Measurements from ENCODE around the gene CXCL14. TPM values are rescaled to one million over a fixed set of nuclear protein-coding genes. Genes with fewer than 3 reads are reported as not detected.

Gene CXCL14
- total RNA-seq, 1 experiment from 2014 or later: not detected

- Histone ChIP-seq H3K27ac (ENCODE audit: low read length) (no peak overlapping the region), H3K9me3 (ENCODE audit: low read length) (no peaks in the 10 kb centered on the region), H4K20me1 (ENCODE audit: low read length) (no peaks in the 10 kb centered on the region), H3K9me2 (replicated peaks; ENCODE audit: low read length) (no peaks in the 10 kb centered on the region), H3K4me2 (ENCODE audit: low read length) (no peak overlapping the region), H3K4me3 (ENCODE audit: low read length) (no peak overlapping the region), H3K79me2 (ENCODE audit: low read length) (no peaks in the 10 kb centered on the region), H3K27me3 (ENCODE audit: low read length) (peaks cover 51% of the 10 kb centered on the region), H2AFZ (ENCODE audit: low read length) (no peak overlapping the region), H3F3A (ENCODE audit: low read length, unreplicated experiment) (no peaks in the 10 kb centered on the region), H3K9ac (ENCODE audit: low read length) (no peak overlapping the region), H3K36me3 (ENCODE audit: low read depth, low read length) (no peaks in the 10 kb centered on the region), H3K4me1 (ENCODE audit: insufficient read depth, low read length) (no peaks in the 10 kb centered on the region)
- CTCF ChIA-PET: no interaction called here
- ATAC-seq: no peak
- POLR2A ChIA-PET (ENCODE audit: unreplicated experiment): no interaction called here
- no peak for DNase-seq
- intact Hi-C loops (cut with micrococcal nuclease): no loop called here
- no peak for TF ChIP-seq CTCF (conservative IDR thresholded peaks at IDR 0.05; ENCODE audit: low read depth, low read length)
- BruUV-seq (replicated peaks): no TSS peak
Measured at GRCh38 chr5:135608761-135609443, 30.1 kb upstream of the CXCL14 start.

GRCh38 chr5:135608361-135608760 is 29.6 kb upstream of the CXCL14 start:
- Histone ChIP-seq H3K4me2 (ENCODE audit: low read length) (no peak overlapping the region), H3K27ac (ENCODE audit: low read length) (no peak overlapping the region), H3K9ac (ENCODE audit: low read length) (no peak overlapping the region), H3F3A (ENCODE audit: low read length, unreplicated experiment) (no peaks in the 10 kb centered on the region), H3K9me2 (replicated peaks; ENCODE audit: low read length) (no peaks in the 10 kb centered on the region), H3K27me3 (ENCODE audit: low read length) (peaks cover 56% of the 10 kb centered on the region), H2AFZ (ENCODE audit: low read length) (no peak overlapping the region), H3K9me3 (ENCODE audit: low read length) (no peaks in the 10 kb centered on the region), H4K20me1 (ENCODE audit: low read length) (no peaks in the 10 kb centered on the region), H3K4me1 (ENCODE audit: insufficient read depth, low read length) (no peaks in the 10 kb centered on the region), H3K79me2 (ENCODE audit: low read length) (no peaks in the 10 kb centered on the region), H3K4me3 (ENCODE audit: low read length) (no peak overlapping the region), H3K36me3 (ENCODE audit: low read depth, low read length) (no peaks in the 10 kb centered on the region)
- intact Hi-C loops (cut with micrococcal nuclease): no loop called here
- ChIA-PET CTCF (no interaction called here), POLR2A (ENCODE audit: unreplicated experiment) (no interaction called here)
- no peak for ATAC-seq
- BruUV-seq (replicated peaks): no TSS peak
- TF ChIP-seq CTCF (conservative IDR thresholded peaks at IDR 0.05; ENCODE audit: low read depth, low read length) (no peak), EZH2 (IDR thresholded peaks at IDR 0.05; ENCODE audit: low read length, unreplicated experiment) (no peak), EZH2phosphoT487 (IDR thresholded peaks at IDR 0.05; ENCODE audit: borderline replicate concordance, low read length) (no peak)
- DNase-seq: no peak

GRCh38 chr5:135606431-135606830 is 27.6 kb upstream of the CXCL14 start:
- Histone ChIP-seq H3K4me3 (ENCODE audit: low read length) (no peak overlapping the region), H3K4me2 (ENCODE audit: low read length) (no peak overlapping the region), H3K27me3 (ENCODE audit: low read length) (peaks cover 51% of the 10 kb centered on the region), H3K36me3 (ENCODE audit: low read depth, low read length) (no peaks in the 10 kb centered on the region), H3K4me1 (ENCODE audit: insufficient read depth, low read length) (no peaks in the 10 kb centered on the region), H3K79me2 (ENCODE audit: low read length) (no peaks in the 10 kb centered on the region), H3F3A (ENCODE audit: low read length, unreplicated experiment) (no peaks in the 10 kb centered on the region), H3K9ac (ENCODE audit: low read length) (no peak overlapping the region), H2AFZ (ENCODE audit: low read length) (no peak overlapping the region), H3K27ac (ENCODE audit: low read length) (no peak overlapping the region), H3K9me3 (ENCODE audit: low read length) (no peaks in the 10 kb centered on the region), H3K9me2 (replicated peaks; ENCODE audit: low read length) (no peaks in the 10 kb centered on the region), H4K20me1 (ENCODE audit: low read length) (no peaks in the 10 kb centered on the region)
- no TSS peak for BruUV-seq (replicated peaks)
- no peak for DNase-seq
- ChIA-PET POLR2A (ENCODE audit: unreplicated experiment) (no interaction called here), CTCF (no interaction called here)
- TF ChIP-seq EZH2phosphoT487 (IDR thresholded peaks at IDR 0.05; ENCODE audit: borderline replicate concordance, low read length) (no peak), EZH2 (IDR thresholded peaks at IDR 0.05; ENCODE audit: low read length, unreplicated experiment) (no peak), CTCF (conservative IDR thresholded peaks at IDR 0.05; ENCODE audit: low read depth, low read length) (no peak)
- intact Hi-C loops (cut with micrococcal nuclease): no loop called here
- ATAC-seq: no peak

Measured in PC-3 (cell line).